Measurements from ENCODE around the gene APLF.

APLF gene

DNA sequence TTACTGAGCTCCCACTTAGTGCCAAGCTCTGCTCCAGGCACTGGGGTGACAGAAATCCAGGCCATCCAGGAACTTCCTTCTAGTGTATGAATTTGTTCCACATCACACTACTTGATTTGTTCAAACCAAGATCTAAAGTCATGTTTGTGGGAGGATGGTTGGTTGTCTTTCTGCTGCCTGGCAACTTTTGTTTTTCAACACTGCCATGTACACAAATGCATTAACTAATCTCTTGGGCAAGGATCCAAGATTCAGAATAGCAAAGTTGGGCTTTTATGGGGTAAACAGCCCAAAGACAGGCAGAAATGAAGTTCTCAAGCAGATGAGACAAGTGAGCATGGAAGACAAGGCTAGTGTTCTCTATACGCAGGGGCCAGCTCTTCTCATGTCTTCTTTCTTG, 122.6 kb downstream of the APLF start:
- Histone ChIP-seq H2AFZ (ENCODE audit: low read length) (no peak overlapping the region), H3K79me2 (ENCODE audit: low read length) (no peaks in the 10 kb centered on the region), H3K36me3 (replicated peaks; ENCODE audit: insufficient read depth, low read length) (no peaks in the 10 kb centered on the region), H3K27ac (ENCODE audit: low read length) (no peak overlapping the region), H3K4me3 (ENCODE audit: low read length) (no peak overlapping the region), H3K9me3 (replicated peaks; ENCODE audit: insufficient read depth, low read length) (no peaks in the 10 kb centered on the region), H3K4me1 (ENCODE audit: low read length) (peaks cover 8% of the 10 kb centered on the region), H3K9me2 (replicated peaks; ENCODE audit: insufficient read depth, low read length) (no peaks in the 10 kb centered on the region), H3K4me2 (ENCODE audit: low read depth, low read length) (no peak overlapping the region), H3F3A (ENCODE audit: insufficient read depth, low read length) (no peaks in the 10 kb centered on the region), H3K9ac (ENCODE audit: low read length) (no peak overlapping the region), H3K27me3 (replicated peaks; ENCODE audit: insufficient read depth, low read length) (no peaks in the 10 kb centered on the region), H4K20me1 (ENCODE audit: insufficient read depth, low read length) (no peaks in the 10 kb centered on the region)
- TF ChIP-seq EZH2phosphoT487 (IDR thresholded peaks at IDR 0.05; ENCODE audit: low read length) (no peak), EZH2 (optimal IDR thresholded peaks at IDR 0.05; ENCODE audit: low read depth, low read length) (no peak)
- TF ChIP-seq, protein P1, sequence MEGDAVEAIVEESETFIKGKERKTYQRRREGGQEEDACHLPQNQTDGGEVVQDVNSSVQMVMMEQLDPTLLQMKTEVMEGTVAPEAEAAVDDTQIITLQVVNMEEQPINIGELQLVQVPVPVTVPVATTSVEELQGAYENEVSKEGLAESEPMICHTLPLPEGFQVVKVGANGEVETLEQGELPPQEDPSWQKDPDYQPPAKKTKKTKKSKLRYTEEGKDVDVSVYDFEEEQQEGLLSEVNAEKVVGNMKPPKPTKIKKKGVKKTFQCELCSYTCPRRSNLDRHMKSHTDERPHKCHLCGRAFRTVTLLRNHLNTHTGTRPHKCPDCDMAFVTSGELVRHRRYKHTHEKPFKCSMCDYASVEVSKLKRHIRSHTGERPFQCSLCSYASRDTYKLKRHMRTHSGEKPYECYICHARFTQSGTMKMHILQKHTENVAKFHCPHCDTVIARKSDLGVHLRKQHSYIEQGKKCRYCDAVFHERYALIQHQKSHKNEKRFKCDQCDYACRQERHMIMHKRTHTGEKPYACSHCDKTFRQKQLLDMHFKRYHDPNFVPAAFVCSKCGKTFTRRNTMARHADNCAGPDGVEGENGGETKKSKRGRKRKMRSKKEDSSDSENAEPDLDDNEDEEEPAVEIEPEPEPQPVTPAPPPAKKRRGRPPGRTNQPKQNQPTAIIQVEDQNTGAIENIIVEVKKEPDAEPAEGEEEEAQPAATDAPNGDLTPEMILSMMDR (IDR thresholded peaks at IDR 0.05; ENCODE audit: low read length), result no peak
- no peak for DNase-seq

DNA sequence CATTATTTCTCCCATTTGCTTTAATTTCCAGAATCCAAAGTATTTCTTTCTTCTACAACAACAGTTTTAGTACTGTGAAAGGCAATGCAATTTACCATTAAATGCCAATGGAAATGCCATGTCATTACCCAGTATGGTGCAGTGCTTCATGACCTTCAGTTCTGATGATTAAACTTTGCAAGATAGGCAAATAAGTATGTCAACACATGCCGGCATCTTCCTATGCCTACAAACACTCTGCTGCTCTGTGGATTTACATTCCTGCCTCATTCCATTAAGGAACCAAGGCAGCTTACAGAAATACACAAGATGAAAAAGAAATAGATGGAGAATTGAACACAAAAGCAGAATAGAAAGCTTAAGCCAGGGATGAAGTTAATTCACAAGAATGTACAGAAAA, 123.3 kb downstream of the APLF start:
- Histone ChIP-seq H3K9me2 (replicated peaks; ENCODE audit: insufficient read depth, low read length) (no peaks in the 10 kb centered on the region), H3K9ac (ENCODE audit: low read length) (no peak overlapping the region), H3K36me3 (replicated peaks; ENCODE audit: insufficient read depth, low read length) (no peaks in the 10 kb centered on the region), H3K9me3 (replicated peaks; ENCODE audit: insufficient read depth, low read length) (no peaks in the 10 kb centered on the region), H3K79me2 (ENCODE audit: low read length) (no peaks in the 10 kb centered on the region), H3K27me3 (replicated peaks; ENCODE audit: insufficient read depth, low read length) (no peaks in the 10 kb centered on the region), H3K4me3 (ENCODE audit: low read length) (no peak overlapping the region), H4K20me1 (ENCODE audit: insufficient read depth, low read length) (no peaks in the 10 kb centered on the region), H3K4me1 (ENCODE audit: low read length) (peaks cover 8% of the 10 kb centered on the region), H3F3A (ENCODE audit: insufficient read depth, low read length) (no peaks in the 10 kb centered on the region), H3K4me2 (ENCODE audit: low read depth, low read length) (no peak overlapping the region), H2AFZ (ENCODE audit: low read length) (no peak overlapping the region), H3K27ac (ENCODE audit: low read length) (no peak overlapping the region)
- DNase-seq, result no peak
- TF ChIP-seq, protein P1 (IDR thresholded peaks at IDR 0.05; ENCODE audit: low read length), result no peak
- TF ChIP-seq EZH2 (optimal IDR thresholded peaks at IDR 0.05; ENCODE audit: low read depth, low read length), result no peak
- no peak for TF ChIP-seq EZH2phosphoT487 (IDR thresholded peaks at IDR 0.05; ENCODE audit: low read length)

DNA sequence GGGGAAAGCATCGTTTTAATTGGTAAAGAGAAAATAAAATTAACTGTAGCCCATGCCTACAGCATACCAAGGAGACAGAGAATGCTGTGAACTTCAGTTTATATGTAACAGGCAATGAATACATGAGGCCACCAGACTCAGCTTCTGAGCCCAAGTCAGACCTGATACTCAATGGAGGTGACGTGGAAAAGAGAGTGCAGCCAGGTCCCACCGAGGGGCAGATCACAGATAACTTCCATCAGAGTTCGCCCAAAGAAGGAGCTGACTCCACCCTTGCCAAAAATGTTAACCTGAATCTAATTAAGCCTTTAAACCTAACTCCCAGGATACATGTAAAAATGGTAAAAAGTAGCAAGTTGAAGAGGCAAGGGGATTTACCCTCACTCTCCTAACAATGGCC, 123.8 kb downstream of the APLF start:
- no peak overlapping the region for H2AFZ ChIP-seq (ENCODE audit: low read length)
- TF ChIP-seq, protein P1 (IDR thresholded peaks at IDR 0.05; ENCODE audit: low read length), result no peak
- TF ChIP-seq EZH2phosphoT487 (IDR thresholded peaks at IDR 0.05; ENCODE audit: low read length) (no peak), EZH2 (optimal IDR thresholded peaks at IDR 0.05; ENCODE audit: low read depth, low read length) (no peak)
- H3K9me2 ChIP-seq (replicated peaks; ENCODE audit: insufficient read depth, low read length), result no peaks in the 10 kb centered on the region
- no peak overlapping the region for H3K4me2 ChIP-seq (ENCODE audit: low read depth, low read length)
- no peak overlapping the region for H3K27ac ChIP-seq (ENCODE audit: low read length)
- peaks cover 8% of the 10 kb centered on the region for H3K4me1 ChIP-seq (ENCODE audit: low read length)
- no peaks in the 10 kb centered on the region for H3K79me2 ChIP-seq (ENCODE audit: low read length)
- H3K9ac ChIP-seq (ENCODE audit: low read length), result no peak overlapping the region
- no peak for DNase-seq
- no peaks in the 10 kb centered on the region for H3K36me3 ChIP-seq (replicated peaks; ENCODE audit: insufficient read depth, low read length)
- H3F3A ChIP-seq (ENCODE audit: insufficient read depth, low read length), result no peaks in the 10 kb centered on the region
- no peaks in the 10 kb centered on the region for H3K9me3 ChIP-seq (replicated peaks; ENCODE audit: insufficient read depth, low read length)
- no peaks in the 10 kb centered on the region for H4K20me1 ChIP-seq (ENCODE audit: insufficient read depth, low read length)
- no peak overlapping the region for H3K4me3 ChIP-seq (ENCODE audit: low read length)
- no peaks in the 10 kb centered on the region for H3K27me3 ChIP-seq (replicated peaks; ENCODE audit: insufficient read depth, low read length)

Measured in MM.1S (cell line).